H9 (cell line): Measurements from ENCODE around the gene MRPS31. TPM values are rescaled to one million over a fixed set of nuclear protein-coding genes. Genes with fewer than 3 reads are reported as not detected.

Experiments
- DNase-seq: peaks from one replicate; pipeline ENCODE4 v3.0.0-alpha.2; 2017
- H2AFZ ChIP-seq: one replicate; pipeline ENCODE4 v1.6.1; 2013; ENCODE audit warnings: mild to moderate bottlenecking, low read length, control low read depth, moderate library complexity
- H2AK5ac ChIP-seq: 2 replicates; pipeline ENCODE4 v1.6.1; 2013; ENCODE audit warnings: low read length, control low read depth, mixed read lengths; ENCODE audit not compliant: insufficient read length
- H2BK120ac ChIP-seq: one replicate; pipeline ENCODE4 v1.6.1; 2013; ENCODE audit warnings: low read depth, mild to moderate bottlenecking, low read length, control low read depth, inconsistent platforms; ENCODE audit not compliant: poor library complexity, severe bottlenecking
- H2BK12ac ChIP-seq: 2 replicates; pipeline ENCODE4 v1.6.1; 2013; ENCODE audit warnings: low read length, control low read depth, mixed read lengths, low read depth; ENCODE audit not compliant: insufficient read length
- H2BK15ac ChIP-seq: 2 replicates; pipeline ENCODE4 v1.6.1; 2013; ENCODE audit warnings: low read depth, low read length, control low read depth
- H2BK20ac ChIP-seq: one replicate; pipeline ENCODE4 v1.6.1; 2013; ENCODE audit warnings: low read depth, mild to moderate bottlenecking, low read length, control low read depth, inconsistent platforms; ENCODE audit not compliant: poor library complexity, severe bottlenecking
- H2BK5ac ChIP-seq: 2 replicates; pipeline ENCODE4 v1.6.1; 2013; ENCODE audit warnings: low read length, control low read depth, mixed read lengths; ENCODE audit not compliant: insufficient read length
- H3K14ac ChIP-seq: 2 replicates; pipeline ENCODE4 v1.6.1; 2013; ENCODE audit warnings: low read length, control low read depth; ENCODE audit not compliant: insufficient read depth
- H3K18ac ChIP-seq: 2 replicates; pipeline ENCODE4 v1.6.1; 2013; ENCODE audit warnings: low read depth, mild to moderate bottlenecking, mixed read lengths, low read length, control low read depth; ENCODE audit not compliant: insufficient read length
- H3K23ac ChIP-seq: 2 replicates; pipeline ENCODE4 v1.6.1; 2013; ENCODE audit warnings: low read length, control low read depth, mixed read lengths, low read depth; ENCODE audit not compliant: insufficient read length
- H3K23me2 ChIP-seq: 2 replicates; pipeline ENCODE4 v1.6.1; 2013; ENCODE audit warnings: low read depth, mild to moderate bottlenecking, mixed read lengths, low read length, control low read depth; ENCODE audit not compliant: insufficient read length, poor library complexity, severe bottlenecking
- H3K27ac ChIP-seq: 2 replicates; pipeline ENCODE4 v1.5.1; 2013; ENCODE audit warnings: low read length, control low read depth, mixed read lengths, low read depth; ENCODE audit not compliant: insufficient read length
- H3K27me3 ChIP-seq: 2 replicates; pipeline ENCODE4 v1.6.1; 2013; ENCODE audit warnings: low read length, control low read depth, inconsistent platforms; ENCODE audit not compliant: insufficient read depth
- H3K4ac ChIP-seq: 2 replicates; pipeline ENCODE4 v1.6.1; 2013; ENCODE audit warnings: low read depth, mild to moderate bottlenecking, control low read depth, inconsistent platforms, low read length, moderate library complexity
- H3K4me1 ChIP-seq: 2 replicates; pipeline ENCODE4 v1.6.1; 2013; ENCODE audit warnings: low read length, control low read depth, inconsistent platforms; ENCODE audit not compliant: insufficient read depth
- H3K4me2 ChIP-seq: 2 replicates; pipeline ENCODE4 v1.6.1; 2013; ENCODE audit warnings: low read length, control low read depth, mixed read lengths; ENCODE audit not compliant: insufficient read length, insufficient read depth
- H3K56ac ChIP-seq: 2 replicates; pipeline ENCODE4 v1.6.1; 2013; ENCODE audit warnings: low read depth, mild to moderate bottlenecking, mixed read lengths, low read length, control low read depth; ENCODE audit not compliant: insufficient read length
- H3K79me1 ChIP-seq: 2 replicates; pipeline ENCODE4 v1.6.1; 2013; ENCODE audit warnings: low read depth, mild to moderate bottlenecking, moderate library complexity, low read length, control low read depth, inconsistent platforms; ENCODE audit not compliant: insufficient read depth, poor library complexity, severe bottlenecking
- H3K79me2 ChIP-seq: 2 replicates; pipeline ENCODE4 v1.6.1; 2013; ENCODE audit warnings: low read length, control low read depth, inconsistent platforms; ENCODE audit not compliant: insufficient read depth
- H3K9ac ChIP-seq: 2 replicates; pipeline ENCODE4 v1.6.1; 2013; ENCODE audit warnings: low read length, control low read depth, mixed read lengths; ENCODE audit not compliant: insufficient read length; ENCODE audit errors: extremely low read depth
- H3K9me3 ChIP-seq: one replicate; pipeline ENCODE4 v1.6.1; 2013; ENCODE audit warnings: low read depth, low read length, inconsistent platforms; ENCODE audit not compliant: control insufficient read depth
- H3T11ph ChIP-seq: one replicate; pipeline ENCODE4 v1.6.1; 2013; ENCODE audit warnings: mild to moderate bottlenecking, low read length, control low read depth, inconsistent platforms
- H4K20me1 ChIP-seq: one replicate; pipeline ENCODE4 v1.6.1; 2013; ENCODE audit not compliant: control insufficient read depth, insufficient read length, insufficient read depth
- H4K5ac ChIP-seq: 2 replicates; pipeline ENCODE4 v1.6.1; 2013; ENCODE audit warnings: low read depth, mild to moderate bottlenecking, mixed read lengths, low read length, control low read depth; ENCODE audit not compliant: insufficient read length
- H4K8ac ChIP-seq: replicated peaks from 2 replicates; pipeline ENCODE4 v1.6.1; 2013; ENCODE audit warnings: low read length, control low read depth, mixed read lengths, low read depth; ENCODE audit not compliant: insufficient read length
- H4K91ac ChIP-seq: 2 replicates; pipeline ENCODE4 v1.6.1; 2013; ENCODE audit warnings: low read depth, mild to moderate bottlenecking, moderate library complexity, mixed read lengths, low read length, control low read depth; ENCODE audit not compliant: insufficient read length
- H3K27ac Mint-ChIP-seq, 3 experiments: 2 replicates in 2 of 3; 3 replicates in 1 of 3; pipeline ENCODE4 v1.8.0; 2020 to 2021; ENCODE audit warnings: mixed read lengths in 3 of 3, mild to moderate bottlenecking in 1 of 3, moderate library complexity in 1 of 3
- H3K27me3 Mint-ChIP-seq: 2 replicates; pipeline ENCODE4 v1.8.0; 2021; ENCODE audit warnings: low read depth, mild to moderate bottlenecking, moderate library complexity, mixed read lengths
- H3K36me3 Mint-ChIP-seq, 3 experiments: 2 replicates in 2 of 3; 3 replicates in 1 of 3; pipeline ENCODE4 v1.8.0; 2020 to 2021; ENCODE audit warnings: low read depth in 3 of 3, mixed read lengths in 3 of 3; ENCODE audit not compliant: insufficient read depth in 1 of 3
- H3K4me1 Mint-ChIP-seq, 2 experiments: 2 replicates each; pipeline ENCODE4 v1.8.0; 2020; ENCODE audit warnings: mixed read lengths in 2 of 2
- H3K4me3 Mint-ChIP-seq, 2 experiments: 2 replicates in 1 of 2; 3 replicates in 1 of 2; pipeline ENCODE4 v1.8.0; 2020 to 2021; ENCODE audit warnings: mild to moderate bottlenecking in 2 of 2, mixed read lengths in 2 of 2, moderate library complexity in 1 of 2
- H3K9me3 Mint-ChIP-seq, 2 experiments: 2 replicates in 1 of 2; 3 replicates in 1 of 2; pipeline ENCODE4 v1.8.0; 2020; ENCODE audit warnings: mild to moderate bottlenecking in 2 of 2, mixed read lengths in 2 of 2, moderate library complexity in 1 of 2
- whole genome bisulfite sequencing: extraction: QIAGEN DNeasy Blood & Tissue Kit; methylation state at CpG from one replicate; pipeline ENCODE4 v1.1.7; 2013; ENCODE audit warnings: missing lambda C conversion rate, low lambda C conversion rate, mixed read lengths; ENCODE audit not compliant: insufficient read length; ENCODE audit errors: extremely low coverage; 5-methylcytosine and 5-hydroxymethylcytosine counted together
- total RNA-seq: library from RNA; stranded (reverse); gene quantifications from 2 replicates; pipeline ENCODE4 v1.2.1, GENCODE V29; 2021
- TF ChIP-seq, protein P1 (sequence below): fragments of 200-600 bp; sonication (generic); conservative IDR thresholded peaks from 3 replicates; pipeline ENCODE4 v1.8.0; 2021; ENCODE audit warnings: antibody characterized with exemption, mild to moderate bottlenecking

MRPS31 gene
- total RNA-seq, 1 experiment from 2014 or later: 27.3 TPM

DNA sequence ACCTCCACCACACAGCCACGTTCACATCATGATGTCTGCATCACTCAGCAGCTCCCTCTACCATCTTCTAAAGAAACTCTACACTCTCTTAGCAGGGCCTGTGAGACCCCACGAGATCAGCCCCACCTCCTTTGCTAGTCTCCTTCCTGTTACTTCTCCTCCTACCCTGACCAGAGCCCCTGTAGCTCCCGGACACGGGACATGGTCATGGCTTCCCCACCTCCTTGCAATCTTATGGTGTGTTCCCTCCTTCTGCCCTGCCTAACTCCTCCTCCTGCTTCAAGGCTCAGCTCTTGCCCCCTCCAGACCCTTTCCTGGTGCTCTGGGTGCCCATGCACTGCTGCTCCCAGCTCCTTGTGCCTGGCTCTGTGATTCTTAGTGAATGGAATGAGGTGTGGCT is 8.1 kb upstream of the MRPS31 start:
- H2AFZ ChIP-seq: no peak overlapping the region
- H3K79me1 ChIP-seq: no peaks in the 10 kb centered on the region
- H3K23me2 ChIP-seq: no peaks in the 10 kb centered on the region
- H4K5ac ChIP-seq: no peak overlapping the region
- no CpG with 5 or more reads among the region's 4 CpGs for WGBS
- no peaks in the 10 kb centered on the region for H3K9me3 Mint-ChIP-seq
- no peak overlapping the region for H2AK5ac ChIP-seq
- H3K18ac ChIP-seq: no peak overlapping the region
- no peak overlapping the region for H2BK120ac ChIP-seq
- TF ChIP-seq, protein P1, sequence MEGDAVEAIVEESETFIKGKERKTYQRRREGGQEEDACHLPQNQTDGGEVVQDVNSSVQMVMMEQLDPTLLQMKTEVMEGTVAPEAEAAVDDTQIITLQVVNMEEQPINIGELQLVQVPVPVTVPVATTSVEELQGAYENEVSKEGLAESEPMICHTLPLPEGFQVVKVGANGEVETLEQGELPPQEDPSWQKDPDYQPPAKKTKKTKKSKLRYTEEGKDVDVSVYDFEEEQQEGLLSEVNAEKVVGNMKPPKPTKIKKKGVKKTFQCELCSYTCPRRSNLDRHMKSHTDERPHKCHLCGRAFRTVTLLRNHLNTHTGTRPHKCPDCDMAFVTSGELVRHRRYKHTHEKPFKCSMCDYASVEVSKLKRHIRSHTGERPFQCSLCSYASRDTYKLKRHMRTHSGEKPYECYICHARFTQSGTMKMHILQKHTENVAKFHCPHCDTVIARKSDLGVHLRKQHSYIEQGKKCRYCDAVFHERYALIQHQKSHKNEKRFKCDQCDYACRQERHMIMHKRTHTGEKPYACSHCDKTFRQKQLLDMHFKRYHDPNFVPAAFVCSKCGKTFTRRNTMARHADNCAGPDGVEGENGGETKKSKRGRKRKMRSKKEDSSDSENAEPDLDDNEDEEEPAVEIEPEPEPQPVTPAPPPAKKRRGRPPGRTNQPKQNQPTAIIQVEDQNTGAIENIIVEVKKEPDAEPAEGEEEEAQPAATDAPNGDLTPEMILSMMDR: 0 out of 3 replicates have a peak, but pooled peaks have one; percentile 14
- H3K9ac ChIP-seq: no peak overlapping the region
- no peak overlapping the region for H3K27ac ChIP-seq
- H3K36me3 Mint-ChIP-seq: no peaks in the 10 kb centered on the region
- H3K4me3 Mint-ChIP-seq: no peak overlapping the region
- H2BK5ac ChIP-seq: no peak overlapping the region
- H2BK20ac ChIP-seq: no peak overlapping the region
- no peak overlapping the region; a peak in 1 of 7 replicates for H3K27ac Mint-ChIP-seq
- H3K4me1 Mint-ChIP-seq: peaks cover 8 to 18% of the 10 kb centered on the region in 2 experiments
- H3K4me1 ChIP-seq: no peaks in the 10 kb centered on the region
- H3K27me3 ChIP-seq: no peaks in the 10 kb centered on the region
- no peak overlapping the region for H4K8ac ChIP-seq
- H3K79me2 ChIP-seq: no peaks in the 10 kb centered on the region
- H3K23ac ChIP-seq: no peak overlapping the region
- H3K4me2 ChIP-seq: no peak overlapping the region
- H4K20me1 ChIP-seq: no peaks in the 10 kb centered on the region
- H3K9me3 ChIP-seq: no peaks in the 10 kb centered on the region
- H4K91ac ChIP-seq: no peak overlapping the region
- peak; percentile 50 for DNase-seq
- no peak overlapping the region for H3T11ph ChIP-seq
- no peak overlapping the region for H3K14ac ChIP-seq
- no peak overlapping the region for H3K4ac ChIP-seq
- H3K27me3 Mint-ChIP-seq: no peaks in the 10 kb centered on the region
- H2BK15ac ChIP-seq: no peak overlapping the region
- no peak overlapping the region for H3K56ac ChIP-seq
- H2BK12ac ChIP-seq: no peak overlapping the region
